Neural cell (in vitro differentiated cells): ENCODE measurements around the gene SLC17A7. TPM values are rescaled to one million over a fixed set of nuclear protein-coding genes. Genes with fewer than 3 reads are reported as not detected.

Experiments used
- H2AFZ ChIP-seq: fragments of 200-600, 300-800 bp; sonication (generic), shearing (Covaris generic); 2 replicates; pipeline ENCODE4 v1.6.0; 2014; ENCODE audit warnings: low read depth, mild to moderate bottlenecking, antibody characterized with exemption, low read length, moderate library complexity
- H3F3A ChIP-seq: fragments of 200-600 bp; shearing (Covaris generic); 2 replicates; pipeline ENCODE4 v1.6.1; 2016; ENCODE audit warnings: mild to moderate bottlenecking, moderate library complexity, mixed read lengths, antibody characterized with exemption, low read length; ENCODE audit not compliant: insufficient read depth, poor library complexity, severe bottlenecking
- H3K27ac ChIP-seq: fragments of 200-600, 300-800 bp; sonication (generic), shearing (Covaris generic); 2 replicates; pipeline ENCODE4 v1.5.1; 2014; ENCODE audit warnings: mild to moderate bottlenecking, low read length, moderate library complexity
- H3K27me3 ChIP-seq: fragments of 300-800, 200-600 bp; sonication (generic), shearing (Covaris generic); 2 replicates; pipeline ENCODE4 v1.6.0; 2014; ENCODE audit warnings: mild to moderate bottlenecking, low read depth, low read length, moderate library complexity; ENCODE audit not compliant: insufficient read depth
- H3K36me3 ChIP-seq: fragments of 300-800, 200-600 bp; sonication (generic), shearing (Covaris generic); 2 replicates; pipeline ENCODE4 v1.5.1; 2014; ENCODE audit warnings: mild to moderate bottlenecking, antibody characterized with exemption, low read length, moderate library complexity; ENCODE audit not compliant: insufficient read depth
- H3K4me2 ChIP-seq: fragments of 300-800, 200-600 bp; sonication (generic), shearing (Covaris generic); 2 replicates; pipeline ENCODE4 v1.6.0; 2014; ENCODE audit warnings: mild to moderate bottlenecking, low read length
- H3K4me3 ChIP-seq: fragments of 300-800, 200-600 bp; sonication (generic), shearing (Covaris generic); 2 replicates; pipeline ENCODE4 v1.5.1; 2014; ENCODE audit warnings: mild to moderate bottlenecking, low read length, moderate library complexity
- H3K79me2 ChIP-seq: fragments of 200-600 bp; shearing (Covaris generic); replicated peaks from 2 replicates; pipeline ENCODE4 v1.6.0; 2014; ENCODE audit warnings: mild to moderate bottlenecking, low read length, moderate library complexity; ENCODE audit not compliant: insufficient read depth
- H3K9ac ChIP-seq: fragments of 300-800, 200-600 bp; sonication (generic), shearing (Covaris generic); 2 replicates; pipeline ENCODE4 v1.6.1; 2016; ENCODE audit warnings: mild to moderate bottlenecking, low read length, mixed read lengths
- H3K9me2 ChIP-seq: fragments of 200-600 bp; shearing (Covaris generic); 2 replicates; pipeline ENCODE4 v1.6.1; 2016; ENCODE audit warnings: mild to moderate bottlenecking, low read length, mixed read lengths; ENCODE audit not compliant: insufficient read depth
- H3K9me3 ChIP-seq: fragments of 200-600, 300-800 bp; sonication (generic), shearing (Covaris generic); 2 replicates; pipeline ENCODE4 v1.6.1; 2016; ENCODE audit warnings: mild to moderate bottlenecking, mixed run types, low read length, moderate library complexity, mixed read lengths
- H4K20me1 ChIP-seq: fragments of 200-600 bp; shearing (Covaris generic); 2 replicates; pipeline ENCODE4 v1.6.1; 2016; ENCODE audit warnings: mild to moderate bottlenecking, mixed run types; ENCODE audit not compliant: insufficient read depth
- EP300 ChIP-seq: fragments of 450-650 bp; conservative IDR thresholded peaks from 2 replicates; pipeline ENCODE4 v1.6.1; 2014; ENCODE audit warnings: antibody characterized with exemption, mild to moderate bottlenecking, moderate library complexity; ENCODE audit not compliant: poor library complexity, severe bottlenecking
- EZH2 ChIP-seq: fragments of 200-600, 300-800 bp; shearing (Covaris generic), sonication (generic); IDR thresholded peaks from 2 replicates; pipeline ENCODE4 v1.6.1; 2014; ENCODE audit warnings: antibody characterized with exemption, low read length, borderline replicate concordance, mild to moderate bottlenecking; ENCODE audit not compliant: insufficient read depth, poor library complexity, severe bottlenecking
- POLR2AphosphoS5 ChIP-seq: IDR thresholded peaks from 2 replicates; pipeline ENCODE4 v1.6.1; 2012
- RAD21 ChIP-seq: fragments of 450-650 bp; conservative IDR thresholded peaks from 2 replicates; pipeline ENCODE4 v1.6.1; 2014; ENCODE audit warnings: antibody characterized with exemption, mild to moderate bottlenecking, moderate library complexity
- REST ChIP-seq: IDR thresholded peaks from 2 replicates; pipeline ENCODE4 v1.6.1; 2012; ENCODE audit warnings: borderline replicate concordance
- SMC3 ChIP-seq: fragments of 450-650 bp; conservative IDR thresholded peaks from 2 replicates; pipeline ENCODE4 v1.6.1; 2014; ENCODE audit warnings: antibody characterized with exemption, mild to moderate bottlenecking, moderate library complexity; ENCODE audit not compliant: poor library complexity
- TAF1 ChIP-seq: IDR thresholded peaks from 2 replicates; pipeline ENCODE4 v1.6.1; 2012; ENCODE audit warnings: low read depth
- polyA plus RNA-seq: library from polyadenylated mRNA; depleted of rRNA; stranded (reverse); fragments of >200 nt; gene quantifications from 2 replicates; pipeline ENCODE4 v1.2.3, GENCODE V29; 2014
- TF ChIP-seq, protein P1 (sequence below): fragments of 450-650 bp; IDR thresholded peaks from 2 replicates; pipeline ENCODE4 v1.5.1; 2014; ENCODE audit warnings: antibody characterized with exemption, mild to moderate bottlenecking, moderate library complexity; ENCODE audit not compliant: poor library complexity, severe bottlenecking

The SLC17A7 gene
- polyA plus RNA-seq, 1 donor from 2014 or later: 0.07 TPM

DNA sequence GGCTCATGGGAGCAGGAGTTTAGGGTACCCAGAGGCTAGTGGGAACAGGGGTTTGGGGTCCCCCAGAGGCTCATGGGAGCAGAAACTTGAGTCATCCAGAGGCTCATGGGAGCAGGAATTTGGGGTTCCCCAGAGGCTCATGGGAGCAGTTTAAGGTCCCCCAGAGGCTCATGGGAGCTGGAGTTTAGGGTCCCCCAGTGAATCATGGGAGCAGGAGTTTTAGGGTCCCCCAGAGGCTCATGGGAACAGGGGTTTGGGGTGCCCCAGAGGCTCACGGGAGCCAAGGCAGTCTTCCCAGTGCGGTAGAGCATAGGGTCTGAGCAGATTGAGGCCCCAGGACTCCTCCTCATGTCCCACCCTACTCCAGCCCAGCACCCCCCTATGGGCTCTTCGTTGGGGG, 24.0 kb upstream of the SLC17A7 start:
- no peak for TF ChIP-seq EZH2
- TF ChIP-seq, protein P1, sequence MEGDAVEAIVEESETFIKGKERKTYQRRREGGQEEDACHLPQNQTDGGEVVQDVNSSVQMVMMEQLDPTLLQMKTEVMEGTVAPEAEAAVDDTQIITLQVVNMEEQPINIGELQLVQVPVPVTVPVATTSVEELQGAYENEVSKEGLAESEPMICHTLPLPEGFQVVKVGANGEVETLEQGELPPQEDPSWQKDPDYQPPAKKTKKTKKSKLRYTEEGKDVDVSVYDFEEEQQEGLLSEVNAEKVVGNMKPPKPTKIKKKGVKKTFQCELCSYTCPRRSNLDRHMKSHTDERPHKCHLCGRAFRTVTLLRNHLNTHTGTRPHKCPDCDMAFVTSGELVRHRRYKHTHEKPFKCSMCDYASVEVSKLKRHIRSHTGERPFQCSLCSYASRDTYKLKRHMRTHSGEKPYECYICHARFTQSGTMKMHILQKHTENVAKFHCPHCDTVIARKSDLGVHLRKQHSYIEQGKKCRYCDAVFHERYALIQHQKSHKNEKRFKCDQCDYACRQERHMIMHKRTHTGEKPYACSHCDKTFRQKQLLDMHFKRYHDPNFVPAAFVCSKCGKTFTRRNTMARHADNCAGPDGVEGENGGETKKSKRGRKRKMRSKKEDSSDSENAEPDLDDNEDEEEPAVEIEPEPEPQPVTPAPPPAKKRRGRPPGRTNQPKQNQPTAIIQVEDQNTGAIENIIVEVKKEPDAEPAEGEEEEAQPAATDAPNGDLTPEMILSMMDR: no peak
- no peak for TF ChIP-seq TAF1
- TF ChIP-seq EP300: no peak
- no peak for TF ChIP-seq POLR2AphosphoS5
- no peak for TF ChIP-seq RAD21
- Histone ChIP-seq H3K36me3 (no peaks in the 10 kb centered on the region), H3K9ac (no peak overlapping the region), H3K4me3 (no peak overlapping the region), H3K4me2 (no peak overlapping the region), H3K27ac (no peak overlapping the region), H3K9me3 (no peaks in the 10 kb centered on the region), H3K27me3 (no peaks in the 10 kb centered on the region), H4K20me1 (no peaks in the 10 kb centered on the region), H3K79me2 (no peaks in the 10 kb centered on the region), H3K9me2 (no peaks in the 10 kb centered on the region), H3F3A (no peaks in the 10 kb centered on the region), H2AFZ (no peak overlapping the region)

GRCh38 chr19:49463960-49464740, 22.8 kb upstream of the SLC17A7 start:
- H3K9me3 ChIP-seq: no peaks in the 10 kb centered on the region
- TF ChIP-seq SMC3 (no peak), POLR2AphosphoS5 (no peak), RAD21 (no peak)
- TF ChIP-seq, protein P1: no peak
- H3K9me2 ChIP-seq: no peaks in the 10 kb centered on the region
- H4K20me1 ChIP-seq: no peaks in the 10 kb centered on the region
- H3K79me2 ChIP-seq: no peaks in the 10 kb centered on the region
- no peaks in the 10 kb centered on the region for H3K27me3 ChIP-seq
- no peak overlapping the region for H3K4me2 ChIP-seq
- H3K4me3 ChIP-seq: no peak overlapping the region
- H2AFZ ChIP-seq: no peak overlapping the region
- H3F3A ChIP-seq: no peaks in the 10 kb centered on the region
- no peaks in the 10 kb centered on the region for H3K36me3 ChIP-seq
- H3K9ac ChIP-seq: no peak overlapping the region
- H3K27ac ChIP-seq: no peak overlapping the region

GRCh38 chr19:49462492-49462891, 21.2 kb upstream of the SLC17A7 start:
- Histone ChIP-seq H3K9me3 (no peaks in the 10 kb centered on the region), H3K9me2 (no peaks in the 10 kb centered on the region), H3K4me3 (no peak overlapping the region), H3K36me3 (no peaks in the 10 kb centered on the region), H3F3A (no peaks in the 10 kb centered on the region), H4K20me1 (no peaks in the 10 kb centered on the region), H2AFZ (no peak overlapping the region), H3K79me2 (no peaks in the 10 kb centered on the region), H3K27me3 (no peaks in the 10 kb centered on the region), H3K27ac (no peak overlapping the region), H3K9ac (no peak overlapping the region), H3K4me2 (no peak overlapping the region)
- no peak for TF ChIP-seq REST
- TF ChIP-seq, protein P1: no peak
